Measurements from ENCODE around the gene MAP2.

- TF ChIP-seq EP300 (IDR thresholded peaks at IDR 0.05) (no peak), CTCF (IDR thresholded peaks at IDR 0.05) (no peak)
Measured at GRCh38 chr2:209662021-209662420, 238.2 kb downstream of the MAP2 start.
